ENCODE results near the gene ATP8A2.

Gene ATP8A2

DNA sequence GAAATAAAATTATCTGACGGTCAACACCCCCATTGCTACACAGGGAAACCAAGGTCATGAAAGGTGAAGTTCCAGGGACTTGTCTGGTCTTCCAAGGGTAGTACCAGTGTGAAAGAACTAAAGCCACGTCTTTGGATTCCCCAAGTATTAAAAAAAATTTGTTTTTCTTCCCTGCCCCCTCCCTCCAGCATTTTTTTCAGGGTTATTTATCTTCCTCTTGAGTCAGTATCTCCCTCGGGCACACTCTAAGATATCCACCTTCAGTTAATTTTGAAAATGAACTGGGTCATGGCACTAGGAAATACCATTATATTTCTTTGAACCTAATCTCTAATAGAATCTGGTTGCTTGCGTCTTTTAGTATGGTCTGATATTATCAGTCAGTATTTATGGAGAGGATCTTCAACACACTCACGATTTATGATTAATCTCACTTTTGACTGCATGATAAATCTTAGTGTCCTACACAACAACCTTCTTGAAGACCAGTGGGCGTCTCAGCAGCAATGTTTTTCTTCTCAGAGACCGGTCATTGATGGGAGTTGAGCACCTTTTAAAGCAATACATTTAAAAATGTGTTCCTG, 9.1 kb downstream of the ATP8A2 start:
- DNase-seq (ENCODE audit: low read depth, low spot score), result no peak

DNA sequence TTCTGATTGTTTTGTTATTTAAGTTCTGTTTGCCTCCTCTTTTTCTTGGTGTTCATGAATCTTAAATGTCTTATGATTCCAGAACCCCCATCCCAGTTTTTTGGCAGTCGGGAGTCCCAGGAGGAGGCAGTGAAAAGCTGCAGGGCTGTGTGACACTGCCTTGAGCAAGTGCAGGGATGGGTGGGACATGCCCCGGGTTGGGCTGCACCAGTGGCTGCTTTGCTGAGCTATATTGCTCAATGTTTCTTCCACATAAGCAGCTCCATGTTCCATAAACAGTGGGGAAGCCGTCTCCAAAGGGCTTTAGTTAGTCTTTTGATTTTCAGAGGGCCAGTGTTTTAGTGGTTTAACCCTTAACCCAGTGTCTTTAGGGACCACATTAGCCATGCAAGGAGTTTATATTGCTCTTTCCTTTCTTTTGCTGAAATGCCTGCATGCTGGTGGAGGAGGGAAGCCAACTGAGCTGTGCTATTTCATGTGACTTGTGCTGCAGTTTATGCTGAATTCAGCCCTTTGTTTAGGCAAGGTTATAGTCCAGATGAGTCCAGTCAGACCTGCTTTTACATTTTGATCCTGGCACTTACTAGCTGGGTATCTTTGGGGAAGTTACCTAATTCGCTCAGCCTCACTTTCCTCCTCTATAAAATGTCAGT, 13.1 kb downstream of the ATP8A2 start:
- DNase-seq (ENCODE audit: low read depth, low spot score), result no peak

DNA sequence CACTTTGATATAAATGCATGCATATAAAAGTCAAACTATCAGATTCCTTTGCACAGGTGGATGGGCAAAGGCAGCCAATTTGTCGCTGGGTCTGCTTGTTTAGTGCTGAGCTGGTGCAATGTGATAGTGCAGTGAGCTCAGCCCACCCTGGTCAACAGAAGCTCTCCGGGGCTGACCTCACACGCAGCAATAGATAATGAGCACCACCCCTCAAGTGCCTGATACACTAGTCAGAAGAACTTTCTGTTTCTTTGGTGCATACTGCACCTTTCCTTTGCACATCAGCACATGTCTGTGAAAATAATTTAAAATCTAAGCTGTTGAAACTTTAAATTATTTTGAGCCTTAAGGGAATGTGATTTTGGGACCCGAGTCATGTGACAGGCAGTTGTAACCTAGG, 20.2 kb downstream of the ATP8A2 start:
- no peak for DNase-seq (ENCODE audit: low read depth, low spot score)

DNA sequence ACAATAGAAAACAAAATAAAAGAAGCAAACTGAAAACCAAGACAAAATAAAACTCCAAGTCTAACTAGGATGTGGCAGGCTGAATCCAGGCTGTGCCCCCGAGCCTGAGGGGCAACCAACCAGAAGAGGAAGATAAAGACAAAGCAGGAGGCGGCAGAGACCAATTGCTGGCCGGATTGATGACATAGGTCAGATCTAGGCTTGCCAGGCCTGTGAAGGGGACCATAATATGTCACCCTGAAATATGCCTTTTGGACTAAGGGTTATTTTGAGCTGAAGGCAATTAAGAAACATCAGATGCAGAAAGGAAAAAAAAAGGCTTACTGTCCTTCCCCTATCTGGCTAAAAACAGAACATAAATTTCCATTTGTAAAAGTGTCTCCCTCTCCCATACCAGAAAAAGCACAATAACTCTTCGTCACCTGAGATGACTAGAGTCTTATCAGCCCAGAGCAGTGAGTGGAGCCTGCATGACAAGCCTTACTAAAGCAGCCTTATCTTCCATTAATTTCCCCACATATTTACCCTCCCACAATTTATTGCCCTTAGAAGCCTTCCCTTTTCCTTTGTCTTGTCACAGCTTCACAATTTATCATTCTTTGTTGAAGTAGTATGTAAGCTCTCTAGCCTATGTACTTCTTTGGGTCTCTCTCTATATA, 22.8 kb downstream of the ATP8A2 start:
- DNase-seq (ENCODE audit: low read depth, low spot score), result no peak

DNA sequence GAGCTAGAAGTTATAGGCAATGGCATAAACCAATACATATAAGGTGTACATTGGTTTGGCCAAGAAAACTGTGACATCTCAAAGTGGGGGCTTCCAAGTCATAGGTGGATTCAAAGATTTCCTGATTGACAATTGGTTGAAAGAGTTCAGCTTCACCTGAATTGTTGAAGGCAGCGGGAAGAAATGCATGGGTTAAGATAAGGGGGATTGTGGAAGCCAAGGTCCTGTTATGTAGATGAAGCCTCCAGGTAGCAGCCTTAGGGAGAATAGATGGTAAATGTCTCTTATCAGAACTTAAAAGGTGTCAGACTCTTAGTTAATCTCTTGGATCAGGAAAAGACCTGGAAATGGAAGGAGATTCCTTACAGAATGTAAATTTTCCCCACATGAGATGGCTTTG, 26.0 kb downstream of the ATP8A2 start:
- no peak for DNase-seq (ENCODE audit: low read depth, low spot score)

DNA sequence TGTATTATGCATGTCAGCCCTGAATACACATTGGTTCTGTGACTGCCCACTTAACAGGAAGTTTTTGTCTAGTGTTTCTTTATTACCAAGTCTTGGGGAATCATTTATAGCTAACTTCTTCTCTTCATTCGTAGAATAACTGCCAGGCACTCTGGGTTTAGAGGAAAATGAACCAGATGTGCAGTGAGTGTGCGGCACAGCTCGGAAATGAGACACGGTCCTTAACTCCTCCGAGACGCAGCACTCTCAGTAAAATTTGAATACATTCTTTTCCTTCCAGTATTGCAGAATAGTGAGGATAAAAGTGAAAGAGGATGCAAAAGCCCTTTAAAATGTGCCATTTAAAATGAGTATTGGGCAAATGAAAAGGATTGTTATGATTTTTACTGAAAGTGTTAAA, 29.2 kb downstream of the ATP8A2 start:
- no peak for DNase-seq (ENCODE audit: low read depth, low spot score)

DNA sequence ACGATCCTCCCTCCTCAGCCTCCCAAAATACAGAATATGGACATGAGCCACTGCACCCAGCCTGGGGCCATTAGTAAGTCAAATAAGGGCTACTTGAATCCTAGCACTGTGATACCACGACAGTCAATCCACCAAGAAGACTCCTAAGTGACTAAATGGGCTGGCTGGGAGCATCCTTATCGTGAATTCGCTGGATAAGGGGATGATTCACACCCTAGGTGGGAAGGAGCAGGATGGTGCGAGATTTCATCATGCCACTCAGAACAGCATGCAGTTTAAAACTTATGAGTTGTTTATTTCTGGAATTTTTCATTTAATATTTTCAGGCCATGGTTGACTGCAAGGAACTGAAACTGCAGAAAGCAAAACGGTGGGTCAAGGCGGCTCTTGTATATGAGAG, 30.2 kb downstream of the ATP8A2 start:
- no peak for DNase-seq (ENCODE audit: low read depth, low spot score)

DNA sequence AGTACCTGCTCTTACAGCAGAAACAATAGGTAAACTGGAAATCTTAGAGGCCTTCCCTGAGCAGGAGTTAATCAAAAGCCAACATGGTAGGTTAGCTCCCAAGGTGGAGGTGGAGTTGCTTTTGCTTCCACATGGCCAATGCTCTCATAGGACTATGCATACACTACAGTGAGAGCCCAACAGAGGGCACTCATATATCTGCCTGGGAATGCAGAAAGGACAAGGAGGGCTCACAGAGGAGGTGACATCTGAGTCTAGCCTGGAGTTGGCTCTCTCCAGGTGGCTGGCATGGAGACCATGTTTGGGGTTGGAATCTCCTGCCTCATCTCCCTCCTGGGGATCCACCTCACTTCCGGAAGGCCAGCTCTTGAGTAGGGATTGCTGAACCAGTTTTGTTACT, 34.6 kb downstream of the ATP8A2 start:
- DNase-seq (ENCODE audit: low read depth, low spot score), result no peak

DNA sequence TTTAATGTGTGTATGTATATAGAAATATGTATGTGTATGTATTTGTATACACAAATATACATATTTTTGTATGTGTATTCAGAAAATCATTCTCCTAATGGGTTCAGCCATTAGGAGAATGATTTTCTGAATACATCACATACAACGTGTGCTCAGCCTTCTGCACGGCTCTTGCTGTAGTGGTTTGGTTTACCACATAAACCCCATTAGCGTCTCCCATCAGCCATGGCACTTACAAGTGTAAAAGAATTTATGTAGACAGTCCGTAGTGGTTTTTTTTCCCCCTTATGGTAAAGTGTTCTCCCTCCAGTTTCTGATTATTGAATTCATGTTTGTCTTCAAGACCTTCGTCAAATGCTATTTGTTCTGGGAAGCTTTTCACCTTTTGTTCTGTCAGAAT, 38.2 kb downstream of the ATP8A2 start:
- no peak for DNase-seq (ENCODE audit: low read depth, low spot score)

DNA sequence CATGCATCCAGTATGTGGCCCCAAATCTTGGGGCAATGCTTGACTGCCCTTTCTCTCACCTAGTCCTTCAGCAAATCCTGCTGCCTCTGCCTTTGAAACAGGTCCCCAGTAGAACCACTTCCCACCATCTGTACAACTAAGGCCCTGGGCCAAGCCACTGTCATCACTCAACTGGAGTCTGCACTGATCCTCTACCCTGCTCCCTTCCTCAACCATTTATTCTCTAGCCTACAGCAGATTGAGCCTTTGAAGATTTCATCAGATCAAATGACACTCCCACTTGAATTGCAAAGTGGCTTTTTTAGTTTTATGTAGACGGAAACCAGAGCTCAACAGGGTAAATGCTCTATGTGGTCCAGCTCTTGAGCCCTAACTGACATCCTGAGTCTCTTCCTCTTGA, 43.5 kb downstream of the ATP8A2 start:
- no peak for DNase-seq (ENCODE audit: low read depth, low spot score)

DNA sequence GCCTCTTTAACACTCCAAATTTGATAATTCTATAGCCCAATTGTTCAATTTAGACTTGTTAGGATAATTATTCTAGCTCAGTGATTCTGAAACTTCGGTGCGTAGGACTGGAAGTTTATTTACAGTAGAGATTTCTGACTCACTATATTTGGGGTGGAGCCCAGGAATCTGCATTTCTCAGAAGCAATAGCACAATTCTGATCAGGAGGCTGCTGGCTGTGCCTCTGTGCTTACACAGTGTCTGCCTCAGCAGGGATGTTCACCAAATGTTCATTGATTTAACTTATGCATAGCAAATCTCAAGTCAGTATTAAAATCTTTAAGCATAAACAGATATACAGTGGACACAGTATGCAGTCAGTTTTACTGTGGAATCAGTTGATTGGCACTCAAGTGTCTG, 45.8 kb downstream of the ATP8A2 start:
- no peak for DNase-seq (ENCODE audit: low read depth, low spot score)

DNA sequence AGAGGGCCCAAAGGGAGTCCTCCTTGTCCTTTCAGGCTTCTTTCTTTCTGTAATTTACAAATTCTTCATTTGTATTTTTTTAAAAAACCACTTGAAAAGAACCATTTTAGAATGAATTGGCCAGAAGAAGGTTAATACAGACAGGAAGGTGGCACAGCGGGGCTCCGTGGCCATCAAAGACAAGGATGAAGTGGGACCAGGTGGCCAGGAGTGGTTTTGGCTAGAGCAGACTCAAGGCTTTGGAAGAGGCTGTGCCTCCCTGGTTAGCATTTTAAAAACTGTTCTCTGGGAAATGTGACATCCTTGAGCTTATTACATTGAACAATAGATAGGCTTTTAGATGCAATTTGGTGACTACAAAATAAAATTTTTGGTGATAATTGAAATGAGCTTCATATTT, 48.4 kb downstream of the ATP8A2 start:
- DNase-seq (ENCODE audit: low read depth, low spot score), result no peak

DNA sequence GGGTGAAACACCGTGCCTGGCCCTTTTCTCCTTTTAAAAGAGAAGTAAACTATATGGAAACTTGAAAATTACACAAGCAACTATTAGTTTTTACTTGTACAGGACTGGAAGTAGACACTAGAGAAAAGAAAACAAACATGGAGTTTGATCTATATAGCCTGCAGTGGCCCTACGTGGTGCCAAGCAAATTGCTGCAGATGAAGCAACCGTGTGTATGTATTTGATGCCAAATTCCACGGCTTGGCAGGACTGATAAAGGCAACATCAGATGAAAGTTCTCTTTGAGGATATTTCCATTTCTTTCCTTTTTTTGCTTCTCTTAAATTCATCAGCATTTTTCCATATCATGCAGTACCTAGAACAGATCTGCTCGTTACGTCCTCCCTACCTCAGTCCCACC, 49.8 kb downstream of the ATP8A2 start:
- DNase-seq (ENCODE audit: low read depth, low spot score), result no peak

DNA sequence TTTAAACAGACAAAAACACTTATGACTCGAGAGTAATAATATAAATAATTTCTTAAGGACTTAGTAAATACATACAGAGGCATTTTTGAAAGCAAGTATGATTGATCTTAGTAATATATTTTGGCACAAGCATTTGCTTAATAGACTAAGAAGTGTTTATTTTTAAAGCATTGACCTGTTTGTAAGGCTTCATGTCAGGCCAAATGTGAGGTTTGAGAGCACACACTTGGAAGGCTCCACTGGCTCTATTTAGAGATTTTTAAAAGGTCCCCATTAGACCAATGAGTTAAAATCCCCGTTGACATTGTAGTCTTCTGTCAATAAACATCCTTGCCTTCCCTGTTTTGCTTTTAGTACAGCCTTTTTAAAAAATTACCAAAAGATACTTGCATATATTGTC, 50.4 kb downstream of the ATP8A2 start:
- DNase-seq (ENCODE audit: low read depth, low spot score), result no peak

DNA sequence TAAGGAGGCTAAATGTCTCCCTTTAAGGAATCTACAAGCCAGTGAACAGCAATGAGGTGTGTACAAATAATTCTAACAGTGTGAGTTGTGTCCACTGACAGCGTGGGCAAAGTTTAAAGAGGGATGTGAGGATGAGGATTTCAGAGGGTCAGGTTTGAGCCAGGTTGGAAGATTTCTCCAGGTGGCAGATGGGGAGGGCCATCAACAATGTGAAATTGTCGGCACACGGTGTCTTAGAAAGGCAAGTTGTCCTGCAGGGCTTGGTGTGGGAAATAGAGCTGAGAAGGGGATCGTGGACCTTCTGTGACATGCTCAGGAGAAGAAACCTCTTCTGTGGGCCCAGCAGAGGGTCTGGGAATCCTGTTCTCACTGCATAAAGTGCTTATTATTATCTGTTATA, 52.1 kb downstream of the ATP8A2 start:
- no peak for DNase-seq (ENCODE audit: low read depth, low spot score)

DNA sequence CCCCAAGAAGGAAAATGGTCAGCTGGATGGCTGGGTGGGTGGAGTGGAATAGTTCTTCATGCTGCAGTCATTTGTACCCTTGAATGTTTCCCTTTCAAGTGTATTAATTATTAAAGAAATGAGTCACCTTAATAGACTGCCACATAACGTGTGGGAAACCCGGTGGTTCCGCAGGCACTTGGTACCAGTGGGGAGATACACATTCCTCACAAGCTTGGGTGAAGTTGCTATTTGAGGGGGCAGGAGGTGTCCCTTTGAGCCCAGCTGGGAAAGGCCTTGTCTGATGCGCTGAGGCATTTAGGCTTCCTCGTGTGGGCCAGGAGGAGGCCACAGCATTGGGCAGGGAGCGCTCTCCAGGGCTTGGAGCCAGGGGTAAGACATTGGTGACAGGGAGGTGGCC, 57.7 kb downstream of the ATP8A2 start:
- DNase-seq (ENCODE audit: low read depth, low spot score), result no peak

DNA sequence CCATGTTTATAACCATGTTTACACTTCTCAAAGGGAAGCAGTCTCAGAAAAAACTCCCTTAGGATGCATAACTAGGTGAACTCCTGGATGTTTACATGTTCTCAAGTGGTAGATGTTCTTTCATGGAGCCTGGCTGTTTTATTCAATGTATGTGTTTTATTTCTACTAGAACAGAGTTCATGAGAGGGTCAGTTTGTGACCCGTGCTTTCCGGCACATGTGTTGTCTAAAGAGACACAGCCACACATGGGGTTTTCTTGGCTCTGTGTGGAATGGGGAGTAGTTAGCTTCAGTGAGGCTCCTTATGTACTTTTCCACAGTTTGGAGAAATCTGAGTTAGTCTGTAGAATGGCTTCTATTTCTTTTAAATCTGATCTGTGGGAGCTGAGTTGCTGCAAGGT, 60.9 kb downstream of the ATP8A2 start:
- no peak for DNase-seq (ENCODE audit: low read depth, low spot score)

DNA sequence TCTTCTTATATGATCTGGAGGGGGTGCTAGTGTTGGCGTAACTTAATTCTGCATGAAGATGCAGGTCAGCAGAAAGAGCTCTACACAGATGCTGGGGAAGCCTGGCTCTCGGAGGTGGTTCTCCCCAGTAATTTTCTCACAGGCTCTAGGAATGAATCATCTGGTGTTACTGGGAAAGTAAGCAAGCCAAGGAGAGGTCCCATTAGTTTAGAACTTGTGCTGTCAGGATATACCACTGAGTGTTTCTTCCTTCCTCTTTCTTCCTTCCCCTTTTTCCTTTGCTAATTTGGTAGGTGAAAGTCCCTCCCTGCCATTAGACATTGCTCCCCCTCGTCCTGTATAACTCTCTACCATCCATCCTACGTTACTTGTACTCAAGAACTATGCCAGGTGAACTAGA, 68.3 kb downstream of the ATP8A2 start:
- no peak for DNase-seq (ENCODE audit: low read depth, low spot score)

DNA sequence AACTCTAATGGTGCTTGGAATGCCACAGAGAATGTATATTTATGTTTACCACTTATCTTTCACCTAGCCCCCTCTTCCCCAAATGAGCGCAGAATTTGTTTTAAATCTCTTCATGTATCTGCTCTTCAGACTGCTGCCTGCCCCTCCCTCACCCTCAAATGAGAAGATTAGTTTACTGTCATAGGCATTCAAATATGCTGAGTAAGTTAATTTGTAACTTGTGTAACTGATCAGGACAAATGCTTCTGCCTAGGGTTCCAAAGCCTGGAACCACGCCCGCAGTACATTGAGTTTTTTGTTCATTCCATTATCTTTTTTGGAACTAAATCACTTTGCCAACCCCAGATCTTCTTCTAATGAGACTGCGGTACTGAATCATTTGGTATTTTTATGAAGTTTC, 74.5 kb downstream of the ATP8A2 start:
- no peak for DNase-seq (ENCODE audit: low read depth, low spot score)

DNA sequence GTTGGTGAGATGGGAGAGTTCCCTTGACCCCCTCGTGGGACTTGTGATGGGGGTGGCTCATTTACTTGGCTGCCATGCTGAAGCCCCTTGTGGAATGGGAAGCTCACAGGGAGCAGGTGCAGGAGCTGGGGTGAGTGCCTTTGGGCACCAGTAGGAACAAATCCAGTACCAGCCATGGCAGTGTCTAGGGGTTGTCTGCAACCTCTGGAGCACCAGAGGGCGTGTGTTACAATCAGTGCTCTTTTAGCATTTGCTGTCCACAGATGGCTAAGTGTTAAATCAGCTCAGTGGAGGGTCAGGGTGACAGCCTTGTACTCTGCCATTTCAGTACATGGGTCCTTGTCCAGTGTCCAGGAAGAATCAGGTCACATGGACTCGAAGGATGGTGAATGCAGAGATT, 75.6 kb downstream of the ATP8A2 start:
- no peak for DNase-seq (ENCODE audit: low read depth, low spot score)

DNA sequence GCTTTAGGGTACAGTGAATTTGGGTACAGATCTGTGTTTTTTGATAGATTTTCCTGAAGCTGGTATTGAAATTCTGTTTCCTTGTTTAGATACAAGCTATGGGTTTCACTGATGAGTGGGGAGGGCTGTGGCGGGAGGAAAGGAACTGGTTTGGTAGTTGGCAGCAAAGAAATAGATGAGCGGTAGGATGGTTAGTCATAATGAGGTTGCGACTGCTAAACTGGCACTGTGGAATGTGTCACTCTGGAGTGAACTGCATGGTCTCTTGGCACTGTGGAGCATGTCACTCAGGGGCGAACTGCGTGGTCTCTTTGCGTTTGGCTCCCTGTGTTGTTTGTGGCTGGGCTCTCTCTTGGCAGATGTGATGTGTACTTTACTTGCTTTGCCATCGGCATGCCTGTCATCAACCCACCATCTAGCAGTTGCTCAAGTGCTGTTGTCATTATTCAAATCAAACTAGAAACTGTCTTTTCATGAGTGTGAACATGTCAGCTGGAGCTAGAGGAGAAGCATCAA, 82.1 kb downstream of the ATP8A2 start:
- DNase-seq (ENCODE audit: low read depth, low spot score), result no peak

DNA sequence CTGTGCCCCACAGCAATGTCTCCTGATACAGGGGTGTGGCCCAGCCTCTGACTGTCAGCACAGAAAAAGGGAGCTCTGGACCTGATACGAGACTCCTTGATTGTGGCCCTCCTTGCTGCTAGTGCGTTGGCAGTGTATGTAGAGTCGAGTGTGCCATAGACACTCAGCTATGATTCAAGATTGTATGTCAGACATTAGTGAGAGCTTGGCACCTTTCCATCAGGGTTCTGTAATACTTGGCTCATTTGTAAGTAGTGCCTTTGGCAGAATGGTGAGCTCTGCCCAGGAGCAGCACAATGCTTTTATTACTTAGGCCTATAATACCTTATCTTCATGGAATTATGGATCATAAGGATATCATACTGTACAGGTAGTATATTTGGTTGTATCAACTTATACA, 83.4 kb downstream of the ATP8A2 start:
- DNase-seq (ENCODE audit: low read depth, low spot score), result no peak

DNA sequence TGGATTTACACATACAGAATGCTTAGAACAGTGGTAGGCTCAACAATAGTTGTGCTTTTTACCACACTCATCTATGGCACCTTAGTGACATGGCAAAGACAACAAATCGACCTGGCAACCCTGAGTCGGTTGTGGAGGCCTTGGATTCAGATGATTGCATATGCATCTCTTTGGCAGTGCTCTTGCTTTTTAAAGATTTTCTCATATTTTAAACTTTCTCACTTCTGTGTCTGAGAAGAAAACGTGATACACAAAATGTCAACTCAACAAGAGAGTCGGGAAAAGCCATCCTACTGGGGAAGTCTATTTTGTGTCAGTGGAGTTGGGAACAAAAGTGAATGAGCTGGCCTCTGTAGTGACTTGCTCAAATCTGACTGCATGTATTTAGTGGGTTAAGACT, 85.8 kb downstream of the ATP8A2 start:
- no peak for DNase-seq (ENCODE audit: low read depth, low spot score)
